Measurements from ENCODE around the gene CPPED1.

DNA sequence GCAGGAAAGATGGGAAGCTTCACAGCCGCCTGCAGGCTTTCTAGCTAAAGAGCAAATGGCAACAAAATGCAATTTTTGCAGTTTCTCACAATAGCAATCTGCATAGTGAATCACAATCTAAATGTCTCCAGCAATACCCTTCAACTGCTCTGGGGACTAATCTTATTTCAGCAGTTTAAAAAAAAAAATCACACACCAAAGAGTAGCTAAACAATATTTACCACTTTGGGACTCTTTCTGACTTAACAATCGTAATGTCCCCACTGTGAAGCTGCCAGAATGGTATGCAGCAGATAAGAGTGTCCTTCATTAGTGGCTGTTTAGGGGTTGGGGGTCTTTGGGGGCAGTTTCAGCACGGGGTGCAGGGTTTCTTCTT, 9.8 kb downstream of the CPPED1 start:
- TF ChIP-seq, protein P1, sequence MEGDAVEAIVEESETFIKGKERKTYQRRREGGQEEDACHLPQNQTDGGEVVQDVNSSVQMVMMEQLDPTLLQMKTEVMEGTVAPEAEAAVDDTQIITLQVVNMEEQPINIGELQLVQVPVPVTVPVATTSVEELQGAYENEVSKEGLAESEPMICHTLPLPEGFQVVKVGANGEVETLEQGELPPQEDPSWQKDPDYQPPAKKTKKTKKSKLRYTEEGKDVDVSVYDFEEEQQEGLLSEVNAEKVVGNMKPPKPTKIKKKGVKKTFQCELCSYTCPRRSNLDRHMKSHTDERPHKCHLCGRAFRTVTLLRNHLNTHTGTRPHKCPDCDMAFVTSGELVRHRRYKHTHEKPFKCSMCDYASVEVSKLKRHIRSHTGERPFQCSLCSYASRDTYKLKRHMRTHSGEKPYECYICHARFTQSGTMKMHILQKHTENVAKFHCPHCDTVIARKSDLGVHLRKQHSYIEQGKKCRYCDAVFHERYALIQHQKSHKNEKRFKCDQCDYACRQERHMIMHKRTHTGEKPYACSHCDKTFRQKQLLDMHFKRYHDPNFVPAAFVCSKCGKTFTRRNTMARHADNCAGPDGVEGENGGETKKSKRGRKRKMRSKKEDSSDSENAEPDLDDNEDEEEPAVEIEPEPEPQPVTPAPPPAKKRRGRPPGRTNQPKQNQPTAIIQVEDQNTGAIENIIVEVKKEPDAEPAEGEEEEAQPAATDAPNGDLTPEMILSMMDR (conservative IDR thresholded peaks at IDR 0.05) = no peak
- no peak for TF ChIP-seq ZFX (IDR thresholded peaks at IDR 0.05)
